Measurements from ENCODE around the gene GRK3.
A peak's percentile ranks its signal among the peaks of the same experiment; 100 is the strongest.

Gene GRK3

DNA sequence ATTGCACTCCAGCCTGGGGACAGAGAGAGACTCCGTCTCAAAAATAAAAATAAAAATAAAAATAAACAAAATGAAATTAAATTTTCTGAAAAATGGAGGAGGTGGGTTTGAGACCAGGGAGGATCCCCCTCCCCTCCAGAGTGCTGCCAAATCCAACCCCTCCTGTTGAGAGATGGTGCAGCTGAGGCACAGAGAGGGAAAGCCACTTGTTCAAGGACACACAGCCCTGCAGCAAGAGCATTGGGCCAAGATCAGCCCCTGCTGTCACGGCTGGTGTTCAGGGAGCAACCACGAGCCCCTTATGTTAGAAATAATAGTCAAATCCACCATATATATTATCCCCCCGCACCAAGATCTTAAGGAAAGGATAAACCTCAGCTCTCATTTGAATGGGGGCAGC lies 180.2 kb downstream of the GRK3 start:
- DNase-seq, result no peak

DNA sequence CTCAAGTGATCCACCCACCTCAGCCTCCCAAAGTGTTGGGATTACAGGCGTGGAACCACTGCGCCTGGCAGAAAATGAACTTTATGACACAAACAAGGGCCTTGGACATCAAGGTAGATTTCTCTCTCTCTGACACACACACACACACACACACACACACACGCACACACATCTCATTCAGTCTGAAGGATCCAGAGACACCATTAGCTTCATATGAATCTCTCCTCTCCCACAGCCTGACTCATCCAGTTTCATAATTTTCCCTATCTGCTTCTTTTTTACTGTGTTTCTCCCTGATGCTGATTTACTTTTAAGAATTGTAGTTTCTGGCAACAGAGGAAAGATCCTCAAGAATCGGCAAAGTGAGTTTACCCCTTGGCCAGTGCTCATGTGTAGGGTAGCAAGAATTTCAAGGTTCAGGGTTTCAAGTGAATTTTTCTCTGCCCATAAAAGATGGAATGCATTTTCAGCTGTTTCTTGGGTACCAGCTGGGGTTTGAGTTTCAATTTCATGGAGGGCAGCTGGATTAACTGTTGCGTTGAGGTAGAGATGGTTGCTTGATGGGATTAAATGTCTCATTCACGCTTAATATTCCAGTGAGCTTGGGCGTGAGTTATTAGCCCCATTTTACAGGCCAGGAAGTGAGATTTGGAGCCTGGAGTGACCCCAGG lies 181.0 kb downstream of the GRK3 start:
- no peak for DNase-seq

DNA sequence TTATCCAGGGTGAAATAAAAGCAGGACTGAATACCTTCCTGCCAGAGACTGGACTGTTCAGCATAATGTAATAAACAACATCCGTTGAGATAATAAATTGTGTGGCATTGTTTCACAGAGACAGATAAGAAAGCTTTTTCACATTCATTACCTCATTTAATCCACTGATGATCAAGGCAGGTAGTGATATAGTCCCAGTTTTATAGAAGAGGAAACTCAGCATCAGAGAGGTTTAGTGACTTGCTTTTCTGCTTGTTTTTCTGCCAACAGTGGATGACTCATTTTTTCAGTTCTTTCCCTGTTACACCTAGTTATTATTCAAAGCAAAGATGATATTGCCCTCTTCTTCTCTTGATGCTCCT lies 181.5 kb downstream of the GRK3 start:
- DNase-seq, result no peak

DNA sequence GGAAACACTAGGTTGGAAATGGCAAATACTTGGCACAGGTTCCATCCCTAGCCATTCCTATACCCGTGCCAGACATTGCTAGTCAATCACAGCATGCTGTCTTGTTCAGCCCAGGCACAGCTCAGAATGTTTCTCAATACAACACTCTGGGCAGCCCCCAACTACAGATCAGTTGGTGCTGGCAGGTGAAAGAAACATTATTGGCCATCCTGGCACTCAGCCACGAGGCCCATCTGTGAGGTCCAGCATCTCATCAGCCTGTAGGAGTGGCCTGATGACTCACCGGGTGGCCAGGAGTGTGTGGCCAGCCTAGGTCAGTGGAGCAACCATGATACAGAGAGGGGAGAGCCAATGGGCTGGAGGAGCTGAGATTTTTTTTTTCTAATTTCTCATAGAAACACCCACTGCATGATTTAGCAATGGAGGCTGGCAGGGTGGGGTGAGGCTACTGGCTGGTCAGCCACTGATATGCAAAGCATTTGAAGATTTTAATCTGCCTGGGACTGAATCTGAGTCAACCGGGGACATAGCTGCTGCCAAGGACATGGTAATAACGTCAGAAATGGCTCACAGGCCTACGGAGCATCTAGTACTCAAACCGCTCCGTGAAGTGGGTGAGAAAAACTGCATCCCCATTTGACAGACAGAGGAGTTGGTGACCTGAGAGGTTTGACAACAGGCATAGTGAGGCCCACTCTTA lies 182.9 kb downstream of the GRK3 start:
- DNase-seq, result no peak

DNA sequence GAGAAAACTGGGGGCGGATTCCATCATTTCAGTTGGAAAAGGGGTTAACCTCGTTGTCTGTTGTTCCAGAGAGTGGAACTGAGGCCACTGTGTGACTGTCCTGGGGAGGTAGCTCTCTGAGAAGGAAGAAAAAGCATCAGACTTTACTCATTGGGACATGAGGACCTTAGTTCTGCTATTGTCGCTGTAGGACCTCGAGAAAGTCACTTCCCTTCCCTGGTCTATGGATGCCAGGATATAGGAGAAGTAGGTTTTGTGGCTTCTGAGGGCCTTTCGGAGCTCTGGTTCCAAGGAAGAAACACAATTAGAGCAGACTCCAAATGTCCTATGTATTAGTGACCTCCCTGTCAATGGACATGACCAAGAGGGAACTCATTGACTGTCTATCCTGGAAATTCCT lies 183.7 kb downstream of the GRK3 start:
- DNase-seq, result no peak

DNA sequence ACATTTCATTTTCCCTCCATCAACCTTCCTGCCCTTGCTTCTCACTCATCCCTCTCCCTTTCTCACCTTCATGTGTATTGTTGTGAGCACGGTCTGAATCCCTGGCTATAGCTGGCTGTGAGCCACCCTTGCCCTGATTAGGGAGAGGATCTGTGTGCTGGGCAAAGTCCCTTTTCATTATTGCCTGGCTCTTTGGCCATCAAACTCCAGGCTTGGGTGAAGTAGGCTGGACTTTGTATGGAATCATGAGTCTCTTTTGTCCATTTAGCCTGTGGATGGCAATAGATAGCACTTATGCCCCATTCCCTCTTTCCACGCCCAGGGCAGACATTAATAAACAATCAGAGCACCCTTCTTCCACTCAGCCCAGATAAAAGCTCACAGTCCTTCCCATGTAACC lies 184.2 kb downstream of the GRK3 start:
- DNase-seq, result no peak

DNA sequence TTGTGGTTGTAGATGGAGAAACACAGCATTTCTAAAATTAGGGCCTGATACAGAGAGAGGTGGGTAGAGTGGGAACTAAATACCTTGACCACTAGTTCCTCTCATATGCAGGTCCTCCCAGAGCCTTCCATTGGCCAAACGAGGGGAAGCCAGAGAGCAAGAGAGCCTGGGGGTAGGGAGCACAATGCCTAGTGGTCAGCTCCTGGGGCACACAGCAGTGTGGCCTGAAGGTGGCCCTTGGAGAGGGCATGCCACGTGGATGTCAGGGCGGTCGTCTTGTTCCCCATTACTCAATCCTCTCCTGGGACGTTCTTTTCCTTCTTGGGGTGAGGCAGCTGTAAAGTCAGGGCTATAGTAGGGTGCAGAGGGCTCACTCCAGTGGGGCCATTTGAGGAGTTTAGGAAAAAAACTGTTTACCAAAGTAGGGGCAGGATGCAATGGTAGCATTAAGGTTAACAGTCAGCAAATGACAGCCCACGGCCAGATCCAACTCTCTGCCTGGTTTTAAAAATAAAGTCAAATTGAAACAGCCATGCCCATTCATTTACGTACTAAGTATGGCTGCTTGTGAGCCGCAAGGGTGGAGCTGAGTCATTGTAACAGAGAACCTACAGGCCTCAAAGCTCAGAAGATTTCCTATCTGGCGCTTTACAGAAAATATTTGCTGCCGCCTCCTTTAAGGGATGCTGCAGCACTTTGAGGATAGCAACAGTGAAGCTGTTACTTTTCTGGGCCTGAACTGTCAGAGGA lies 185.1 kb downstream of the GRK3 start:
- no peak for DNase-seq

DNA sequence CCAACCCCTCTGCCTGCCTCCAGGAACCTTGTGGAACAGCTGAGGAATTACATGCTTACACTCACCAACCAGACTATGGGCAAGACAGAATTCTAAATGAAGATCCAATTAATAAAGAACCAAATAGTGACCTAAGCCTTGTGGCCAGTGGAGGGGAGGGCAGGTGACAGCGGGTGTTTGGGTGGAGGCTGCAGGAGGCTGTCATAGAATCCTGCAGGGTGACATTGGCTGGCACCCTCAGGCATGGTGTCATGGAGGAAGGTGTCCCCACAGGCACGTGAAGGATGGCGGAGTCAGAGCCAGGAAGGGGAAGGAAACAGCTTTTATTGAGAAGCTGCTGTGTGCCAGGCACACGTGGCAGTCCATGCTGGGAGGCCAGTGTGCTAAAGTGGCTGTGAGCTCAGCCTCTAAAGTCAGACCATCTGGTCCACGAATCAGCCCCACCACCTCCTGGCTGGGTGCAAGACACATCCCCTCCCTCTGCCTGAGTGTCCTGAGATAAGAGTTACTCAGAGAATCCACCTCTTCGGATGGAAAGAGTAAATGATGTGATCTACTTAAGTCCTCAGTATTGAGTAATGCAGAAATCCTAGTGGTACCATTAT lies 186.2 kb downstream of the GRK3 start:
- DNase-seq, result peak; percentile 16 to 21

DNA sequence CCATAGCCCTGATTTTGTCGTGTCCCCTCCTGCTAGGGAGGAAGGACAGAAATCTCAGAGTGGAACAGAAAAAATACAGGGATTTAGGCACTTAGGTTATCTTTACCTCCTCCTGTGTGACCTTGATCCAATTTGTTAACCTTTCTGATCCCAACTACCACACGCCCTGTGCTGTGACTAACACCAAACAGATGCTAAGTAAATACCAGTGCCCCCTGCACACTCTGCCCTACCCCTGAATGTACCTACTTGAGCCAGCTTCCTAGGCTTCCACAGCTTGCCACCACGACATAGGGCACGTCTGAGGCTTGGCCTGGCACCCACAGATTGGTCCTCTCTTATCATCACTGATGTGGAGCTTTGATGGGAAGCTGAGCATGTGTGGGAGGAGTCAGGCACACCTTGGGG lies 186.7 kb downstream of the GRK3 start:
- DNase-seq, result no peak

DNA sequence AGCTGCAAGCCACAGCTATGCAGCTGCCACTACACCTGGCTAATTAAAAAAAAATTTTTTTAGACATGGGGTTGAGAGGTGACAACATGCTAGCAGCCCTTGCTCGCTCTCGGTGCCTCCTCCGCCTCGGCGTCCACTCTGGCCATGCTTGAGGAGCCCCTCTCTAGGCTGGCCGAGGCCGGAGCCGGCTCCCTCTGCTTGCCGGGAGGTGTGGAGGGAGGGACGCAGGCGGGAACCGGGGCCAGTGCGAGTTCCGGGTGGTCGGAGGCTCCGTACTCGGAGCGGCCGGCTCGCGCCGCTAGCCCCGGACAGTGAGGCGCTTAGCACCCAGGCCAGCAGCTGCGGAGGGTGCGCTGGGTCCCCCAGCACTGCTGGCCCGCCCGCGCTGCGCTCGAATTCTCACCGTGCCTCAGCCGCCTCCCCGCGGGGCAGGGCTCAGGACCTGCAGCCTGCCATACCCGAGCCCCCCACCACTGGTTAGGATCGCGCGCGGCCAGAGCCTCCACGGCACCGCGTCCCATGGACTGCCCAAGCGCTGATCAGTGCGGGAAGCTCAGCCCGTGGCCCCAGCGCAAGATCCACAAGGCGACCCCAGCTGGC lies 188.2 kb downstream of the GRK3 start:
- no peak for DNase-seq

DNA sequence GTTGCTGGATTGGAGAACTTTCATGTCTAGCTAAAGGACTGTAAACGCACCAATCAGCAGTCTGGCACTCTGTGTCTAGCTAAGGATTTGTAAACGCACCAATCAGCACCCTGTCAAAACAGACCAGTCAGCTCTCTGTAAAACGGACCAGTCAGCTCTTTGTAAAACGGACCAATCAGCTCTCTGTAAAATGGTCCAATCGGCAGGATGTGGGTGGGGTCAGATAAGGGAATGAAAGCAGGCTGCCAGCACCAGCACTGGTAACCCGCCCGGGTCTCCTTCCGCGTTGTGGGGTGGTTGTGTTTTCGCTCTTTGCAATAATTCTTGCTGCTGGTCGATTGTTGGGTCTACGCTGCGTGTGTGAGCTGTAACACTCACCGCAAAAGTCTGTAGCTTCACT lies 188.8 kb downstream of the GRK3 start:
- no peak for DNase-seq

DNA sequence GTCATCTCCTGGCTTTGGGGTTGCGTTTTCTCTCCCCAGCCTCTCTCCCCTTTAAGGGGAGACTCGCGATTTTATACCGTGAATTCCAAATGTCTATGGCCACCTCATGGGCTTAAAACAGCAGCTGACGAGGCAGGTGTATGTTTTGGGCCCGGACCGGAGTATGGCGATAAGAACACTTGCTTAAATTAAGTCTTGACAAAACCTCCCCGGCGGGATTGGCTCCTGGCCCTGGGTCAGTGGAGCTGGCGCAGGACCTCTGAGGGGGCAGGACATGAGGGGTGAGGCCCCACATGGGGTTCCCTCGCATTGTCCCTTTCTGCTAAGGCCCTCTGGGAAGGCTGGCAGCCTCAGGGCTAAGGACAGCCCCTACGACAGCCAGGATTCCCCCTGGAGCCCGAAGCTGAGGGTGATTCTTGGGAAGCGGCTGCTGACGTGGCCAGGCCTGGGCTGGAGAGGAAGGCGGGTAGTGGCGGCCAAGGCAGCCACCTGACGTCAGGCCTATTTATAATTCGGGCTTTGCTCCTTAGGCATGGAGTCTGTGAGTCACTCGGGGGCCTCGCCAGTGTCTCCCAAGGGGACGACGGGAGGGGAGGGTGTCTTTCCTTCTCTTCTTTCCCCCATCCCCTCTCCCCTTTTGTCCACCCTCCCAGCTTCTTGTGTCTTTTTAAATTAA lies 190.2 kb downstream of the GRK3 start:
- DNase-seq, result no peak

DNA sequence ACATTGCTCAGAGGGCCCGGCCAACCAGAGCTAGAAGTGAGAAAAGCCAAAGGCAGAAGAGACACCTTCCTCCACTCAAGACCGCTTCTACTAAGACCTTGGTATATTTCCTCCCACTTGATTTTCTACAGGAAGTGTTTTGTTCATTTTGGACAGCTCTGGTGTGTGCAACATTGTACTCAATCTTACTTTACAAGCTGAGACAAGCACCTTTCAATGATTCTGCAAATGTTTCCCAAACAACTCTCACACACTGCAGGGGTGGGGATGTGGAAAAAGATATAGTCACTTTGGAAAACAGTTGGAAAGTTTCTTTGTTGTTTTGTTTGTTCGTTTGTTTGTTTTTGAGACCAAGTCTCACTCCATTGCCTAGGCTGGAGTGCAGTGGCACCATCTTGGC lies 193.2 kb downstream of the GRK3 start:
- no peak for DNase-seq

DNA sequence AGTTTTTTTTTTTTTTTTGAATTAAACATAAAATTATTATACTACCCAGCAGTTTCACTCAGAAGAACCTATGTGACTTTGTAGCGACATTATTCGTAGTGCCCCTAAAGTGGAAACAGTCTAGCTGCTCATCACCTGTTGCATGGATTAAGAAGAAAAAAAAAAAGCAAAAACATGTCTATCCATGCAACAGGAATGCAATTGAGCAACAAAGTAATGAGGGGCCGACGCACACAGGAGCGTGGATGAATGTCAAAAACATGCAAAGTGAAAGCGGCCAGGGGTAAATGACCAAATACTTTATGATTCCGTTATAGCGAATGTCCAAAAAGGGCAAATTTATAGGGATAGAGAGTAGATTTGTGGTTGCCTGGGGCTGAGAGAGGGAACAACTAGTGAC lies 193.8 kb downstream of the GRK3 start:
- no peak for DNase-seq

DNA sequence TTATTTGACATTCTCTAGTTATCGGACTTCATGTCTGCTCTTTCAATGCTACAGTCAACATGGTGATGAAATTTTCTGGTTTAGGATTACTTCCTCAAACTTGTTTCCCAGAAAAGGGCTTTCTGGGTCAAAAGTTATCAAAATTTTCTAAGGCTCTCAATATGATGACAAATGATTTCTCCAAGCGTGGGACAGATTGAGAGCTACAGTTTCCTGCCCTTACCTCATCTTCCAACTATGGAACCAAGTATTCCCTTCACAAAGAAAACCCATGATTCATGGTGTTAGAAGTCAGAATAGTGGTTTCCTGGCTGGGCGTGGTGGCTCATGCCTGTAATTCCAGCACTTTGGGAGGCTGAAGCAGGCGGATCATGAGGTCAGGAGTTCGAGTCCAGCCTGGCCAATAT lies 195.4 kb downstream of the GRK3 start:
- DNase-seq, result peak; percentile 43 to 57

DNA sequence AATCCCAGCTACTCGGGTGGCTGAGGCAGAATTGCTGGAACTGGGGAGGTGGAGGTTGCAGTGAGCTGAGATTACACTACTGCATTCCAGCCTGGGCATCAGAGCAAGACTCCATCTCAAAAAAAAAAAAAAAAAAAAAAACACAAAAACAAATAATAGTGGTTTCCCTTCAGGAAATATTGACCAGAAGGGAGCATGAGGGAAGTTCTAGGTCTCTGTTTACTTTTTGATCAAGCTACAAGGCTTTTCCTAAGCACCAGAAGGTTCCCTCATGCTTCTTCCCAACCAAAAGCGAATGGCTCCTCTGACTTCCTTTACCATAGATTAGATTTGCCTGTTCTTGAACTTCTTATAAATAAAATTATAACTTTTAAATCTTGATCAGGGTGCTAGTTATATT lies 195.8 kb downstream of the GRK3 start:
- DNase-seq, result no peak

DNA sequence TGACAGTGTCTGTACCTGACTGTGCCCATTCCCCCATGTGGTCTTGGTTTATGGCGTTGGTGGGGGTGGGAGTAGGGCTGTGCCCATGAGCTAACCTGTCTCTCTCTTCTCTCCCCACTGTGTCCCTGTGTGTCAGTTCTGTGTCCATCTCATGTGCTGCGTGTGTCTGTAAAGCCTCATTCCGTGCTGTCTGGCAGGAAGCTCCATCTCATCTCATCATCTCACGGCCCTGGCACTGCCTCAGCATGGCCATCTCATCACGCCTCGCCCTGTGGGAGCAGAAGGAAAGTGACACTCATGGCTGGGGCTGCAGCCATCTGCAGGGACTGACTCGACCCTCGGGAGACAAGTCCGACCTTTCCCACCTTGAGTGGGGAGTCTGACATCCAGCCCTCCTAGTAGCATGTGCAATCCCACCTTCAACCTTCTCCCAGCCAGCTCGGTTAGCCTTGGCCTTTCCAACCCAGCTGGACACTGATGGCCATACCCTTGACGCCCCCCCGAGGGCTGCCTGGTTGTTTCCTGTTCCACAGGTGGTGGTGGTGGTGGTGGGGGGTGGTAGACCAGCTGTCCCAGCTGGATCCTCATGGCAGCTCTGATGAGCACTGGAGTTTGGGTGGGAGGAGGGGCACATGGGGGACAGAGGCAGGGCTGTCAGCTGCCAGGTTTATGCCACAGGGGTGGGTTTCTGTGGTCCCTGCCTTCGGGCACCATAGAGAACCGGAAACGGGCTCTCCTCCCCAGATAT lies 196.5 kb downstream of the GRK3 start:
- no peak for DNase-seq

DNA sequence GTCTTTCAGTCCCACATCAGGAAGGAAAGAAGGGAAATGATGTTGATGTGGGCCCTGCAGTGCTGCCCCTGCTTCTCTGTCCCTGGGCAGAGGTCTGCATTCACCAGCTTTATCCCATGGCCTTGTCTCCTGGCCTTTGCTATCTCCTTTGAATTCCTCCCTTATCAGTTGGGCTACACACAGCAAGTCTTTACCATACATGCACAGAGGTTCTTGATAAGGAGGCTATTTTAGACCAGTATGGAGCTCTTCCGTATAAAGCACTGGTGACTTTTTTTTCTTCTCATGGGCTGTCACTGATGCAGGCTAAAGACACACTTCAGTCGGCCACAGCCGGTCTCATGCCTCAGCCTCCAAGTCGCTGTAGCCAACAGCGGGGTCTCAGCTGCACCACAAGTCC lies 197.7 kb downstream of the GRK3 start:
- DNase-seq, result no peak

DNA sequence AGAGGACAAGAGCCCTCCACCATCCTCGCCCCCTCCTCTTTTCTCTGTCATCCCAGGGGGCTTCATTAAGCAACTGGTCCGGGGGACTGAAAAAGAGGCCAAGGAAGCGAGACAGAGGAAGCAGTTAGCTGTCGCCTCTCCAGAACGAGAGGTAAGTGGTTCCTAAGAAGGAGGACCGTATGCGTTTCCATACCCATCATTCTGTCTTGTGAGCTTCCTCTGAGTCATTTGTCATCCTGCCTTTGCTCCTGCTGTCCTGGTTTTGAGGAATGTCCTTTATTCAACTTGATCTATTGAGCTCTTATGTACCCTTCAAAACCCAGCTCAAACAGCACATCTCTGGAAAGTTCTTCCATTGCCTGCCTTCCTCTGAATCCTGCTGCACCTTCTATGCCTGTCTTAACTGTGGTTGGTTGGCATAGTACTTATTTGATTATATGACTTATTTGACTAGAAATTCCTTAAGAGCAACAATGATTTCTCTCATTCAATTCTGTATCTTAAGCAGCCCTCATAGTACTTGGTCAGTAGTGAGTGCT lies 198.8 kb downstream of the GRK3 start:
- DNase-seq, result no peak

DNA sequence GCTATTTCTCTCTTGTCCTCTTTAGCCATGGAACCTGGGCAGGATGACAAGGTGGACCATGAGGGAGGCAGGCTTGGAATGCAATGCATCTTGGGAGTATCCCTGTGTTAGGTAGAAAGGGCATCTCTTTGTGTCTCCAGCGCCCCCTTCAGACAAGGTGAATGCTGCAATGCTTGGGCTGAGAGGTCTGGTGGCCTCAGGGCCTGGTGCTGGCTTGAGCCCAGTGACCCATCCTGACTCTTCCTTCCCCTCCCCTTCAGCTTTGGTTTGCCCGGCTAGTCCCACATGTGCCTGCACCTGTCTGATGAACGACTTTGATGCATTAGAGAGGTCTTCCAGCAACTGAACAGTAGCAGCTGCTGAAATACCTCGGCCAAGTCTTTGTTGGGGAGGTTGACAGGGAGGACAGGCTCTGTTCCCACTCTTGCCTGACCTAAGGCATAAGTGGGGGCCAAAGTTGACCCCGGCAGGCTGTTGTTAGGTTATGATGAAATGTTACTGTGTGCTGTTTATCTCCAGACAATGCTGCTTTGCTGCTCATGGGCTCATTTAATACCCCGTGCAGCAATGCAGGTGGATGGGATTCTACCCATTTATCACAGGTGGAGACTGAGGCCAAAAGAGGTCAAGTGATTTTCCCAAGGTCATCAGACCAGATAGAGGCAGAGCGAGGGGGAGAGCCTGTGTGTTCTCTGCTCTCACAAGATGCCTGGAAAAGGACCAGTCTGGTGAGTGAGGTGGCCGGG lies 200.0 kb downstream of the GRK3 start:
- no peak for DNase-seq

DNA sequence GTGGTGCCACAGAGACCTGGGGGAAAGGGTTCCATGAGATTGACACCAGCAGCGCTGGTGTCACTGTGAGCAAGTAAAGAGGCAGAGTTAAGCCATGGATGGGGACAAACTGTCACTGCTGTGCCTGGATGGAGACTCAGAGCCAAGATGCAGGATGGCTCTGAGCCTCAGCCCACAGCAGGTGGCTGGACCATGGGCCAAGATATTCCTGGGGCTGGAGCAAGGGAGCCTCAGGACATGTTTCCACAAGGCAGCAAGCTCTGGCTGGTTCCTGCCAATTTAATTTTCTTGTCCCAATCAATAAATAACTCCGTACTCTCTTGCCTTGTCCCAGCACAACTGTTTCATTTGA lies 200.5 kb downstream of the GRK3 start:
- DNase-seq, result no peak
